Hepatocyte (in vitro differentiated cells): Measurements from ENCODE around the gene RIPPLY2. TPM values are rescaled to one million over a fixed set of nuclear protein-coding genes. Genes with fewer than 3 reads are reported as not detected.

Source experiments
- DNase-seq: peaks from one replicate; pipeline ENCODE4 v3.0.0-alpha.2; 2016; ENCODE audit warnings: low spot score
- H2AFZ ChIP-seq: fragments of 200-600 bp; sonication (generic); 2 replicates; pipeline ENCODE4 v1.6.0; 2016; ENCODE audit warnings: antibody characterized with exemption, mild to moderate bottlenecking
- H3K27ac ChIP-seq: fragments of 200-600 bp; sonication (generic); 2 replicates; pipeline ENCODE4 v1.5.1; 2016; ENCODE audit warnings: mild to moderate bottlenecking
- H3K27me3 ChIP-seq: fragments of 200-600 bp; sonication (generic); 2 replicates; pipeline ENCODE4 v1.6.1; 2016
- H3K36me3 ChIP-seq: fragments of 200-600 bp; sonication (generic); replicated peaks from 2 replicates; pipeline ENCODE4 v1.5.1; 2016; ENCODE audit warnings: low read depth; ENCODE audit not compliant: insufficient read depth
- H3K4me1 ChIP-seq: fragments of 200-600 bp; sonication (generic); 2 replicates; pipeline ENCODE4 v1.5.1; 2016; ENCODE audit warnings: mild to moderate bottlenecking, moderate library complexity; ENCODE audit not compliant: insufficient read depth
- H3K4me2 ChIP-seq: fragments of 200-600 bp; sonication (generic); 2 replicates; pipeline ENCODE4 v1.6.0; 2016
- H3K4me3 ChIP-seq: fragments of 200-600 bp; sonication (generic); 2 replicates; pipeline ENCODE4 v1.5.1; 2016; ENCODE audit warnings: mild to moderate bottlenecking
- H3K79me2 ChIP-seq: fragments of 200-600 bp; sonication (generic); 2 replicates; pipeline ENCODE4 v1.6.0; 2017; ENCODE audit warnings: mild to moderate bottlenecking
- H3K9me2 ChIP-seq: fragments of 200-600 bp; sonication (generic); replicated peaks from 2 replicates; pipeline ENCODE4 v1.6.0; 2017; ENCODE audit warnings: mild to moderate bottlenecking; ENCODE audit not compliant: insufficient read depth
- H3K9me3 ChIP-seq: fragments of 200-600 bp; sonication (generic); 2 replicates; pipeline ENCODE4 v1.5.1; 2016; ENCODE audit warnings: low read depth, mild to moderate bottlenecking
- H4K20me1 ChIP-seq: fragments of 200-600 bp; sonication (generic); 2 replicates; pipeline ENCODE4 v1.6.0; 2016; ENCODE audit warnings: mild to moderate bottlenecking; ENCODE audit not compliant: insufficient read depth, poor library complexity, severe bottlenecking
- EZH2 ChIP-seq: fragments of 200-600 bp; sonication (generic); IDR thresholded peaks from 2 replicates; pipeline ENCODE4 v1.6.1; 2016; ENCODE audit warnings: antibody characterized with exemption, mild to moderate bottlenecking, borderline replicate concordance
- EZH2phosphoT487 ChIP-seq: fragments of 200-600 bp; sonication (generic); IDR thresholded peaks from one replicate; pipeline ENCODE4 v1.6.1; 2018; ENCODE audit warnings: antibody characterized with exemption, mild to moderate bottlenecking, low read depth, moderate library complexity; ENCODE audit not compliant: unreplicated experiment, severe bottlenecking
- WGBS: methylation state at CpG from one replicate; pipeline ENCODE4 v1.1.6; 2016; ENCODE audit warnings: low lambda C conversion rate; ENCODE audit errors: missing lambda C conversion rate; 5-methylcytosine and 5-hydroxymethylcytosine counted together
- polyA plus RNA-seq: library from polyadenylated mRNA; unstranded; fragments of >200 nt; fragmentation: Nextera tagmentation; extraction: Ambion mirVana; gene quantifications from 2 replicates; pipeline ENCODE4 v1.2.1, GENCODE V29; 2016
- total RNA-seq: library from RNA; depleted of rRNA; stranded (reverse); fragments of >200 nt; gene quantifications from 2 replicates; pipeline ENCODE4 v1.2.3, GENCODE V29; 2014
- TF ChIP-seq, protein P1 (sequence below): fragments of 200-600 bp; sonication (generic); IDR thresholded peaks from 2 replicates; pipeline ENCODE4 v1.5.1; 2016; ENCODE audit warnings: antibody characterized with exemption, mild to moderate bottlenecking; ENCODE audit not compliant: poor library complexity

Gene RIPPLY2
- total and polyA plus RNA-seq, 2 experiments from 2014 or later, result not detected

GRCh38 chr6:83868639-83869038 lies 15.5 kb downstream of the RIPPLY2 start:
- H2AFZ ChIP-seq, result no peak overlapping the region
- no peak overlapping the region for H3K27ac ChIP-seq
- no peak overlapping the region for H3K4me3 ChIP-seq
- TF ChIP-seq, protein P1, sequence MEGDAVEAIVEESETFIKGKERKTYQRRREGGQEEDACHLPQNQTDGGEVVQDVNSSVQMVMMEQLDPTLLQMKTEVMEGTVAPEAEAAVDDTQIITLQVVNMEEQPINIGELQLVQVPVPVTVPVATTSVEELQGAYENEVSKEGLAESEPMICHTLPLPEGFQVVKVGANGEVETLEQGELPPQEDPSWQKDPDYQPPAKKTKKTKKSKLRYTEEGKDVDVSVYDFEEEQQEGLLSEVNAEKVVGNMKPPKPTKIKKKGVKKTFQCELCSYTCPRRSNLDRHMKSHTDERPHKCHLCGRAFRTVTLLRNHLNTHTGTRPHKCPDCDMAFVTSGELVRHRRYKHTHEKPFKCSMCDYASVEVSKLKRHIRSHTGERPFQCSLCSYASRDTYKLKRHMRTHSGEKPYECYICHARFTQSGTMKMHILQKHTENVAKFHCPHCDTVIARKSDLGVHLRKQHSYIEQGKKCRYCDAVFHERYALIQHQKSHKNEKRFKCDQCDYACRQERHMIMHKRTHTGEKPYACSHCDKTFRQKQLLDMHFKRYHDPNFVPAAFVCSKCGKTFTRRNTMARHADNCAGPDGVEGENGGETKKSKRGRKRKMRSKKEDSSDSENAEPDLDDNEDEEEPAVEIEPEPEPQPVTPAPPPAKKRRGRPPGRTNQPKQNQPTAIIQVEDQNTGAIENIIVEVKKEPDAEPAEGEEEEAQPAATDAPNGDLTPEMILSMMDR, result no peak
- TF ChIP-seq EZH2, result no peak
- TF ChIP-seq EZH2phosphoT487, result no peak
- no peak for DNase-seq
- H3K9me3 ChIP-seq, result no peaks in the 10 kb centered on the region
- no peaks in the 10 kb centered on the region for H3K27me3 ChIP-seq
- no peak overlapping the region for H3K4me2 ChIP-seq
- 58% methylated on average over 1 of the region's 1 CpG for WGBS
- no peaks in the 10 kb centered on the region for H3K36me3 ChIP-seq
- H4K20me1 ChIP-seq, result no peaks in the 10 kb centered on the region
- H3K79me2 ChIP-seq, result peaks cover 5% of the 10 kb centered on the region
- H3K9me2 ChIP-seq, result no peaks in the 10 kb centered on the region
- H3K4me1 ChIP-seq, result no peaks in the 10 kb centered on the region

- no peak overlapping the region for H3K27ac ChIP-seq
- no peaks in the 10 kb centered on the region for H3K9me3 ChIP-seq
- no peak overlapping the region for H3K4me2 ChIP-seq
- H3K4me3 ChIP-seq, result no peak overlapping the region
- H4K20me1 ChIP-seq, result no peaks in the 10 kb centered on the region
- no peaks in the 10 kb centered on the region for H3K27me3 ChIP-seq
- no peaks in the 10 kb centered on the region for H3K9me2 ChIP-seq
- TF ChIP-seq EZH2phosphoT487 (no peak), EZH2 (no peak)
- TF ChIP-seq, protein P1, result no peak
- no peaks in the 10 kb centered on the region for H3K36me3 ChIP-seq
- no peak for DNase-seq
- H3K4me1 ChIP-seq, result no peaks in the 10 kb centered on the region
- no peak overlapping the region for H2AFZ ChIP-seq
- H3K79me2 ChIP-seq, result peaks cover 8% of the 10 kb centered on the region
- 88% methylated on average over 3 of the region's 4 CpGs for WGBS
These were observed 17.5 kb downstream of the RIPPLY2 start for GRCh38 chr6:83870649-83871048.

DNA sequence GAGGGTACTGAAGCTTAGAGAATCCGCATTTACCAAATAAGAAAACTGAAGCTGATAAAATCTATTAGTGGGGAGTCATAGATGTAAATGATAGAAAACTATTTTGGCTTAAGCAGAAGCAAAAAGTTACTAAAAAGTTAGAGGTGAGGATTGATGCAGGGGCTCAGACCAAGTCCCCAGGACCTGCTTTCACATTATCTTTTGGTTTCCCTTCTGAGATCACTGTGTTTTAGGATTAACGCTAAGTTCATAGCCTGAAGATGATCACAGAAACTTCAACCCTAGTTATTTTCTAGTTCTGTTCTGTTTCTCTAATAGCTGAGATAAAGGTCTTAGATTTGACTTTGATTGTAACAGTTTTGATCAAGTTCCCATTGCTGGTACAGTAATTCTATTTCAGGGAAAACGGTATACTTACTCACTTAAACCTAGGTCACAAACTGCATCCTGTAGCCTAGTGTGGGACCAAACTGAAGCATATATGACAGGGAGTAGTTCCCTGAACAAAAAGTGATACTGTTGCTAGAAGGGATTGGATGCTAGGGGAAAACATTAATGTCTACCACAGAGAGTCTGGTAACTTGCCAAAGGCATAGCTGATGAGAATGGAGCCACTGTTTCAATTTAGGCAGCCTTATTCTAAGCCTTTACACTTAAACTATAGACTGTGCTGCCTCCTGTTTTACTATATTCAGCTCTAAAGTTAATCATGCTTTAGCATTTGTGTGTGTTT lies 19.4 kb downstream of the RIPPLY2 start:
- WGBS, result 88% methylated on average over 3 of the region's 3 CpGs

More for the DNA sequence above, 19.4 kb downstream of the RIPPLY2 start:
- TF ChIP-seq EZH2phosphoT487 (no peak), EZH2 (no peak)
- TF ChIP-seq, protein P1, result no peak
- Histone ChIP-seq H3K4me2 (no peak overlapping the region), H3K79me2 (peaks cover 8% of the 10 kb centered on the region), H3K9me2 (no peaks in the 10 kb centered on the region), H3K27ac (no peak overlapping the region), H3K4me1 (no peaks in the 10 kb centered on the region), H3K27me3 (no peaks in the 10 kb centered on the region), H3K4me3 (no peak overlapping the region), H3K9me3 (no peaks in the 10 kb centered on the region), H2AFZ (no peak overlapping the region), H4K20me1 (no peaks in the 10 kb centered on the region), H3K36me3 (no peaks in the 10 kb centered on the region)
- DNase-seq, result no peak
